Right renal pelvis (tissue), 4 donors: ENCODE data around the gene FBXL13. TPM values are rescaled to one million over a fixed set of nuclear protein-coding genes. Genes with fewer than 3 reads are reported as not detected.
"Not testable (repeated sequence)": the region's sequence is repeated elsewhere in the genome, so short reads cannot be mapped to it uniquely, and the experiment has no call there.

Experiments used
- DNase-seq, 4 donors: peaks; one replicate each; pipeline ENCODE4 v3.0.0-alpha.2; 2013; ENCODE audit warnings: low read depth in 4 of 4, low spot score in 3 of 4, missing footprints in 1 of 4
- polyA plus RNA-seq, 4 donors: library from polyadenylated mRNA; unstranded; fragments of 120-200 nt; gene quantifications; one replicate each; pipeline ENCODE4 v1.2.1, GENCODE V29; 2013; ENCODE audit not compliant: insufficient read length in 4 of 4

Gene FBXL13
- polyA plus RNA-seq, 4 donors, result 2.0 to 3.7 (median 2.9) TPM

DNA sequence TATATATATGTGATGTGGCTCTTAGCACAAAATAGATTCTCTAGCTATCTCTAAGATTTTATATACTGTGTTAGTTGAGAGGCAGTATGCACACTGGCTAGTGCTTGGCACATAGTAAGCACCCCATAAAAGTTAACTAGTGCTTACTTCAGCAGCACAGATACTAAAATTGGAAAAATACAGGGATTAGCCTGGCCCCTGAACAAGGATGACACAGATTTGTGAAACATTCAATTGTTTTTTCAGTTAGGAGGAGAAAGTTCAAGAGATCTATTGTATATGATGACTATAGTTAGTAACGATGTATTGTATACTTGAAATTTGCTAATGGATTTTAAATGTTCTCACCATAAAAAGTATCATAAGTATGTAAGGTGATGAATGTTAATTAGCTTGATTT lies 240.1 kb downstream of the FBXL13 start:
- no peak for DNase-seq

- DNase-seq, result no peak
These were observed 241.3 kb downstream of the FBXL13 start for GRCh38 chr7:102833343-102833742.

GRCh38 chr7:102832674-102833073 lies 241.9 kb downstream of the FBXL13 start:
- DNase-seq, result no peak

DNA sequence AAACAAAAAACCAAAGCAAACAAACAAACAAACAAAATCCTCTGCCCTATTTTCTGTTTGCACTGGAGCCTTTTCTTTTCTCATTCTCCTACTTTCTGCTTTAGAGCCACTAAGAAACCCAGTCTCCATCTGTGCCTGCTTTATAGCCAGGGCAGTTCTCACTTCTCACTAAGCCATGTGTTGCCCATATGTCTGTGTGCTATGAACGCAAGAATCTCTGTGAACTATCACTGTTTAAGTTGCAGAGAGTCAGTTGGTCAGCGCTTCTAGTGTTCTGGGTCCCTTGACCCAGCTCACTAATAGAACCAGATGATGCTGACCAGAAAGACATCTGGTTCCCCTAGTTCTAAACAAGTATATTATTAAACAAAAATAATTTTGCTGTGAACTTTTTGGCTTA lies 244.4 kb downstream of the FBXL13 start:
- no peak for DNase-seq

DNA sequence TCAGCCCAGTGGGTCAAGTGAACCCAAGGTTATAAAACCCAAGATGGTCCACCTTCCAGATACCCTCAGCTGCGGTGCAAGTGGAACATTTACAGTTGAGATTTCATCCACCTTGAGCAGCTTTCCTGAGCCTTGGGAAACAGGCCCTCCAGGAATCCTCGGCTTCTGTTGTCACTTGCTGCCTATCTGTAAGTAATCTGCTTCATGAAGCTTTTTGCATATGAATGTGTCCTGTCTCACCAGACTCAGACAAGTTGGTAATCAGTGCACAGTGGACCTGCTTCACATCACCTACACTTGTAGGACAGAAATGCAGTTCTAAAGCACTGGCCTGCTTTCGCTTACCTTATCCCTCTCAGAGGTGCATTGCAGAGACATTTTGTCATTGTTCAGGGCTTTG lies 245.5 kb downstream of the FBXL13 start:
- DNase-seq, result no peak

DNA sequence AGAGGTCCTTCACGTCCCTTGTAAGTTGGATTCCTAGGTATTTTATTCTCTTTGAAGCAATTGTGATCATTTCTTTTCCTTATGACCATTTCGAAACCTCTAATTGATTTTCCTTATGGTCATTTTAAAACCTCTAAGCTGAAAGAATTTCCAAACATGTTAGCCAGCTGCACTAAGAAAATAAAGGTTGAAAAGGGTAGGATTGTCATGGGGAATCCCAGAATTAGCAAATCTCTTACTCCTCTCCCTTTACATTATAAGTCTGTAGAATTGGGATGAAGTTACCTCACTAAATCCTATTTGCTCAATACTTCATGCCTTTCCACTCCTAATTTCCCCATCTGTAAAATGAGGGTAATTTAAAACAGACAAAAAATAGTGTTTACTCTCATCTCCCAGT lies 246.3 kb downstream of the FBXL13 start:
- DNase-seq, result no peak

- DNase-seq, result no peak
These were observed 251.0 kb downstream of the FBXL13 start for GRCh38 chr7:102823390-102824119.

GRCh38 chr7:102821994-102822747 lies 252.4 kb downstream of the FBXL13 start:
- no peak for DNase-seq

DNA sequence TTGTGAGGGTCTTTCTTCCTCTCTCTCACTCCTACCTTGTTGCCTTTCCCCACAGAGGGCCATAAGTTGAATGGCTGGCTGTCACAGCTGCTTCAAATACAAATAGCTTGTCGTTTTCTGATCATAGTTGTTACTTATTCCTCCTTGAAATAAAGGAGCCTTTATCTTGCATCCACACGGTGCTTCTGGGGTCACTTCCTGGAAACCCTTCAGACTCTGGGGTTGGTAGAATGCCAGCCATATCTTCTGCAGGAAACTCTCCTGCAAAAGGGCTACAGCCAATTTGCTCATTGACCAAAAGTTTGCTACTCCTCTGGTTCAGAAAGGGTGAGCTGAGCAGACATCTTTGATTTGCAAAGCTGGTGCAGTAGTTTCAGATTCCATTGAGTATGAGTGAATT lies 255.4 kb downstream of the FBXL13 start:
- no peak for DNase-seq

DNA sequence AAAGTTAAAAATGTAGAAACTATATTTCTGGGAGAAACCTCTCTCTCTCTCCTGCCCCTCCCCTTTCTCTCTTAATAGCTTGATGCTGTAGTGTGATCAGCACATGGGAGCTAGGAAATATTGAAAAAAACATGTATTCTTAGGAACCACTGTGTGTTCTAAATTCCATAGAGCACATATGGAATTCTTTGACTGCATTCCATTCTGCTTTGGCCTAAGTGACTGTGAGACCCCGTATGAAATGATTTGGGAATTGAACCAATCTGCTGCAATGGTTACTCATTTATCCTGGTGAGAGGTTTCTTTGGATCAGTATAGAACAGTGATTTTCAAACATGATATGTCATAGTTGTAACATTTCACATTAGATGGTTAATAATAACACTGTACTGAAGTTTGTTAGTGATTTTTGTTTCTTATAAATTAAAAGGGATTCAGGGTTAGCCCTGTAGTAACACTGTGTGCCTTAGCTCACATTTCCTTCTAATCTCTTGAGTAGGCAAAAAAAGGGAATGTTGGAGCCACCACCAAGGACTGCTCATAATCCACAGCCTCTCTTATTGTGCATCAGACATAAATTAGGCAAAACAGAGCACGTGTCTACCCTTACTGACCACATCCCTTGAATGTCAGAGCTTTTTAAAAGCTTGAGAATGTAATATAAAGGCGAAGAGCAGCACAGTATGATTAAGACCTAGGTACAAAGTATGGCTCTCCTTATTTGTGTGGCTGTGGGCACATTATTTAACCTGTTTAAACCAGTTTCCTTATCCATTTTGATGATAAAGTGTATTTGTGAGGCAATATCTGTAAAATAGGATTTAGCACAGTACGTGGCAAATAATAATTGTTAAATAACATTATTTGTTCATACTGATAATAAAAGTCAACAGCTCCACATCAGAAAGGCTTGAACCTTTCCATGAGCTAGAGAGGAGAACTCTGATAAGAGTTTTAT lies 256.7 kb downstream of the FBXL13 start:
- no peak for DNase-seq

GRCh38 chr7:102814025-102814471 lies 260.5 kb downstream of the FBXL13 start:
- DNase-seq, result no peak

GRCh38 chr7:102813191-102814024 lies 261.2 kb downstream of the FBXL13 start:
- peak in 3 of 4 donors; percentile 3 to 25 (median 9) for DNase-seq

- no peak for DNase-seq
These were observed 262.5 kb downstream of the FBXL13 start for GRCh38 chr7:102811942-102812678.

- no peak for DNase-seq
These were observed 263.7 kb downstream of the FBXL13 start for GRCh38 chr7:102810916-102811315.

GRCh38 chr7:102806613-102807012 lies 268.0 kb downstream of the FBXL13 start:
- DNase-seq, result no peak

- DNase-seq, result not testable (repeated sequence)
These were observed 278.5 kb downstream of the FBXL13 start for GRCh38 chr7:102795987-102796595.

DNA sequence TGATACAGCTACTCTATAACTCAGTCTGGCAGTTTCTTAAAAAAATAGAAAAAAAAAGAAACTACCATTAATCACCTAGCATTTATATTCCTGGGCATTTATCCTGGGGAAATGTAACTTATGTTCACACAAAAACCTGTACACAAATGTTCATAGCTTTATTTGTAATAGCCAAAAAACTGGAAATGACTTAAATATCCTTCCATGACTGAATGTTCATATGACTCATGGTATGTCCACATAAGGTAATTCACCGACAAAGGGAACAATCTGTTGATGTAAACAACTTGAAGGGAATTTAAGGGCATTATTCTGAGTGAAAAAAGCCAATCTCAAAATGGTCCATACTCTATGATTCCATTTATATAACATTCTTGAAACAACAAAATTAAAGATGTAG lies 280.0 kb downstream of the FBXL13 start:
- DNase-seq, result not testable (repeated sequence)

GRCh38 chr7:102791831-102792230 lies 282.8 kb downstream of the FBXL13 start:
- DNase-seq, result not testable (repeated sequence)

DNA sequence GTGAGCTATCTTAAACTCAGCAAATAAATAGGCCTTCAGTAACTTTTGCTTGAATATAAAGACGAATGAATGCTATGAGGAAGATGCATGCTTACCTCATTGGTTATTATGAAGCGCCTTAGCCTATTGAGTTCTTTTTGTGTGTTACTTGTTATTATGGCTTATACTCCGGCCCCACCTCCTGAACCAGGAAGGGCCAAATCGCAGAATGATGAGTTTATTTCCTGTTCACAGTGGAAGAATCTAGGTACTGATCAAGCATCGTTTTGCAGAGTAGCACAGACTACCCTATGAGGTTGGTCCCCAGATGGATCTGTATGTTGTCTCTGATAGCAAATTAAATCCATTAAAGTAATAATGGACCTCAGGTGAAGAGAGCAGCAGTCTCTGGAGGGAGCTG lies 283.2 kb downstream of the FBXL13 start:
- DNase-seq, result not testable (repeated sequence)
